SK-N-MC (cell line): Measurements from ENCODE around the gene RTCA.
"Not testable (repeated sequence)": the region's sequence is repeated elsewhere in the genome, so short reads cannot be mapped to it uniquely, and the experiment has no call there.

Source experiments
- DNase-seq: peaks from one replicate; pipeline ENCODE4 v3.0.0-alpha.2; 2011; ENCODE audit warnings: low read depth, low spot score
- H3K27ac ChIP-seq: fragments of 200-600 bp; sonication (generic); 2 replicates; pipeline ENCODE4 v1.5.1; 2016; ENCODE audit warnings: mixed run types
- H3K36me3 ChIP-seq: fragments of 200-600 bp; sonication (generic); 2 replicates; pipeline ENCODE4 v1.6.1; 2017; ENCODE audit warnings: antibody characterized with exemption, low read length, mixed read lengths; ENCODE audit not compliant: insufficient read depth
- H3K4me3 ChIP-seq: fragments of 200-600 bp; sonication (generic); 2 replicates; pipeline ENCODE4 v1.5.1; 2016
- H3K9ac ChIP-seq: fragments of 200-600 bp; sonication (generic); 2 replicates; pipeline ENCODE4 v1.8.0; 2017; ENCODE audit warnings: mixed run types, mixed read lengths; ENCODE audit not compliant: insufficient read length
- H3K9me3 ChIP-seq: fragments of 200-600 bp; sonication (generic); 2 replicates; pipeline ENCODE4 v1.6.1; 2017; ENCODE audit warnings: low read depth, mild to moderate bottlenecking, antibody characterized with exemption, low read length, moderate library complexity, mixed read lengths
- EZH2 ChIP-seq: fragments of 200-600 bp; sonication (generic); IDR thresholded peaks from one replicate; pipeline ENCODE4 v1.6.1; 2017; ENCODE audit warnings: antibody characterized with exemption
- FOXP2 ChIP-seq: optimal IDR thresholded peaks from 2 replicates; pipeline ENCODE3; 2011; ENCODE audit warnings: mild to moderate bottlenecking, moderate library complexity; ENCODE audit not compliant: insufficient read depth; ENCODE audit errors: extremely low read length, control extremely low read depth
- POLR2AphosphoS5 ChIP-seq: IDR thresholded peaks from 2 replicates; pipeline ENCODE4 v1.6.1; 2012; ENCODE audit warnings: mild to moderate bottlenecking, low read depth, low read length, borderline replicate concordance

RTCA gene

DNA sequence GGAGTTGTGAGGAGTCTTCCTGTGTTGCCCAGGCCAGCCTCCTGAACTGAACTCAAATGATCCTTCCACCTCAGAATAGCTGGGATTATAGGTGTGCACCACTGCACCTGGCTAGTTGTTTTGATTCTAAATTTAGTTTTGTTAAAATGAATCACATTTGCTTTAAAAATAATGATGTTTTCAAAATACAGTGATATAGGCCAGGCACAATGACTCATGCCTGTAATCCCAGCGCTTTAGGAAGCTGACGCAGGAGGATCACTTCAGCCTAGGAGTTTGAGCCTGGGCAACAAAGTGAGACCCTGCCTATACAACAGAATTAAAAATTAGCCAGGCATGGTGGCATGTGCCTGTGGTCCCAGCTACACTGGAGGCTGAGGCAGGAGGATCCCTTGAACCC is 24.3 kb downstream of the RTCA start:
- no peak for DNase-seq
- TF ChIP-seq EZH2 = no peak
- no peak for TF ChIP-seq POLR2AphosphoS5
- no peak for TF ChIP-seq FOXP2
- Histone ChIP-seq H3K4me3 (no peak overlapping the region), H3K9me3 (no peaks in the 10 kb centered on the region), H3K27ac (no peak overlapping the region), H3K9ac (no peak overlapping the region), H3K36me3 (peaks cover 58% of the 10 kb centered on the region)

DNA sequence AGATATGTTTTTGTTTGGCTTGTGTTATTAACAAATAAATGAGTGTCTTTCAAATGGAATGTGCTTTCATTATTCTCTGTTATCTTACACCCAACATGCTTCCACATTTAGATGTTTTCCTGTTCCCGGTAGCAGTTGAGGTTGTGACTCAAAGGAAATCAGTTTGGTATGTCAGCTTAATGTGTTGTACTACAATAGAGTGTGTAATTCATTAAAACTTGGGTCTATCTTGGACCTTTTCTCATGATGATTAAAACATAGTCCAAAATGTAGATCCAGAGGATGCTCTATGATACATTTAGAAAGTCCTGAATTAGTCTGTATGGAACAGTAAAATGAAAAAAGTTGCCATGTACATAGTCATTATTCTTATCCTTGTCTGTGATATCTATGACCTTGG is 26.7 kb downstream of the RTCA start:
- Histone ChIP-seq H3K36me3 (peaks cover 35% of the 10 kb centered on the region), H3K9me3 (no peaks in the 10 kb centered on the region), H3K9ac (no peak overlapping the region), H3K4me3 (no peak overlapping the region), H3K27ac (no peak overlapping the region)
- no peak for DNase-seq
- TF ChIP-seq POLR2AphosphoS5 = no peak
- no peak for TF ChIP-seq EZH2
- no peak for TF ChIP-seq FOXP2

DNA sequence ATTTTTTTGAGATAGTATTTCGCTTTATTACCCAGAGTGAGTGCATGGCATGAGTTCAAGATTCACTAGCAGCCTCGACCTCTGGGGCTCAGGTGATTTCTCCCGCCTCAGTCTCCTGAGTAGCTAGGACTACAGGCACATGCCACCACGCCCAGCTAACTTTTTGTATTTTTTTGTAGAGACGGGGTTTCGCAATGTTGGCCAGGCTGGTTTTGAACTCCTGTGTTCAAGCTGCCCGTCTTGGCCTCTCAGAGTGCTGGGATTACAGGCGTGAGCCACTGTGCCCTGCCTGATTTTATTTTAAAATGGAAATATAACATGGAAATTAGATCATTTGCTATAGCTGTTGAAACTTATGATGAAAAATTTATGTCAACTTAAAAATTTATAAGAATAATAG is 30.1 kb downstream of the RTCA start:
- Histone ChIP-seq H3K4me3 (no peak overlapping the region), H3K9ac (no peak overlapping the region), H3K9me3 (no peaks in the 10 kb centered on the region), H3K36me3 (peaks cover 15% of the 10 kb centered on the region), H3K27ac (no peak overlapping the region)
- DNase-seq = no peak
- no peak for TF ChIP-seq FOXP2
- no peak for TF ChIP-seq POLR2AphosphoS5
- TF ChIP-seq EZH2 = no peak

GRCh38 chr1:100296997-100297396 is 31.0 kb downstream of the RTCA start:
- H3K27ac ChIP-seq, H3K9ac ChIP-seq: not testable (repeated sequence)

DNA sequence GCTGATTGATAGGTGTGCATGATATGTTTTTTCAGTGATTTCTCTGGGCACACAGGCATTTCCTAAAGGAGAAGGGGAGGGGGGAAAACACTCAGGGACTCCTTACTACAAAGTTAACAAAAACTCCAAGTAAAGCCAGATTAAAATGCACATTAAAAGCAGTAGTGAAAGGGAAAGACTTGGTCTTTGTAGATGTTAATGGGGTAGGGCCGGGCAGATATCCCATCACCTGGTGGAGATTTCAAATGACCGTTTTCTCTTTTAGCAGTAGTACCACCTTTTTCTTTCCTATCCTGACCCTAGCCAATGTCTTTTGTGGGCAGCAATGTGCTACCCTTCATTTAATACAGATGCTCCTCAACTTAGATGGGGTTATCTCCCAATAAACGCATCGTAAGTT is 32.5 kb downstream of the RTCA start:
- Histone ChIP-seq H3K36me3 (no peaks in the 10 kb centered on the region), H3K9me3 (no peaks in the 10 kb centered on the region), H3K4me3 (no peak overlapping the region), H3K9ac (no peak overlapping the region), H3K27ac (no peak overlapping the region)
- TF ChIP-seq FOXP2 (no peak), EZH2 (no peak)
- DNase-seq = no peak

More at GRCh38 chr1:100296997-100297396, 31.0 kb downstream of the RTCA start:
- H3K9me3 ChIP-seq, H3K36me3 ChIP-seq, DNase-seq, H3K4me3 ChIP-seq: not testable (repeated sequence)

- H3K4me3 ChIP-seq = no peak overlapping the region
- no peaks in the 10 kb centered on the region for H3K9me3 ChIP-seq
- H3K27ac ChIP-seq = no peak overlapping the region
- no peaks in the 10 kb centered on the region for H3K36me3 ChIP-seq
- H3K9ac ChIP-seq = no peak overlapping the region
- no peak for TF ChIP-seq POLR2AphosphoS5
- no peak for TF ChIP-seq FOXP2
- TF ChIP-seq EZH2 = no peak
- DNase-seq = no peak
These were observed 33.7 kb downstream of the RTCA start for GRCh38 chr1:100299521-100300222.

- Histone ChIP-seq H3K4me3 (no peak overlapping the region), H3K9ac (no peak overlapping the region), H3K27ac (no peak overlapping the region), H3K9me3 (no peaks in the 10 kb centered on the region), H3K36me3 (no peaks in the 10 kb centered on the region)
- no peak for DNase-seq
- TF ChIP-seq EZH2 = no peak
- TF ChIP-seq FOXP2 = no peak
- no peak for TF ChIP-seq POLR2AphosphoS5
These were observed 34.7 kb downstream of the RTCA start for GRCh38 chr1:100300691-100301090.

GRCh38 chr1:100302739-100303138 is 36.7 kb downstream of the RTCA start:
- H3K9ac ChIP-seq = no peak overlapping the region

DNA sequence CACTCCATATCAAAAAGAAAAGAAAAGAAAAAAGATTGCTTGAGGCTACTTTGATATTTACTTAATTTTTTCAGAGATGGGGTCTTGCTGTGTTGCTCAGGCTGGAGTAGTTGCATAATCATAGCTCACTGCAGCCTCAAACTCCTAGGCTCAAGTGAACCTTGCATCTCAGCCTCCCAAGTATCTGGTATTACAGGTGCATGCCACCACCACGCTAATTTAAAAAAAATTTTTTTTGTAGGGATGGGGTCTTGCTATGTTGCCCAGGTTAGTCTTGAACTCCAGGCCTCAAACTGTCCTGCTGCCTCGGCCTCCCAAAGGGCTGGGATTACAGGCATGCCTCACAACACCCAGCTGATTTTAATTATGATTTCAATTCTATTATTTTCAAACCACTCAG is 38.2 kb downstream of the RTCA start:
- no peak for DNase-seq
- Histone ChIP-seq H3K36me3 (no peaks in the 10 kb centered on the region), H3K4me3 (no peak overlapping the region), H3K9ac (no peak overlapping the region), H3K27ac (no peak overlapping the region), H3K9me3 (no peaks in the 10 kb centered on the region)
- TF ChIP-seq FOXP2 = no peak
- no peak for TF ChIP-seq EZH2
- TF ChIP-seq POLR2AphosphoS5 = no peak

More at GRCh38 chr1:100302739-100303138, 36.7 kb downstream of the RTCA start:
- Histone ChIP-seq H3K9me3 (no peaks in the 10 kb centered on the region), H3K36me3 (no peaks in the 10 kb centered on the region), H3K27ac (no peak overlapping the region), H3K4me3 (no peak overlapping the region)
- DNase-seq = no peak
- no peak for TF ChIP-seq FOXP2
- TF ChIP-seq EZH2 = no peak
- TF ChIP-seq POLR2AphosphoS5 = no peak
